ENCODE data around the gene ENTR1.
"Not testable (repeated sequence)": the region's sequence is repeated elsewhere in the genome, so short reads cannot be mapped to it uniquely, and the experiment has no call there.

Gene ENTR1

DNA sequence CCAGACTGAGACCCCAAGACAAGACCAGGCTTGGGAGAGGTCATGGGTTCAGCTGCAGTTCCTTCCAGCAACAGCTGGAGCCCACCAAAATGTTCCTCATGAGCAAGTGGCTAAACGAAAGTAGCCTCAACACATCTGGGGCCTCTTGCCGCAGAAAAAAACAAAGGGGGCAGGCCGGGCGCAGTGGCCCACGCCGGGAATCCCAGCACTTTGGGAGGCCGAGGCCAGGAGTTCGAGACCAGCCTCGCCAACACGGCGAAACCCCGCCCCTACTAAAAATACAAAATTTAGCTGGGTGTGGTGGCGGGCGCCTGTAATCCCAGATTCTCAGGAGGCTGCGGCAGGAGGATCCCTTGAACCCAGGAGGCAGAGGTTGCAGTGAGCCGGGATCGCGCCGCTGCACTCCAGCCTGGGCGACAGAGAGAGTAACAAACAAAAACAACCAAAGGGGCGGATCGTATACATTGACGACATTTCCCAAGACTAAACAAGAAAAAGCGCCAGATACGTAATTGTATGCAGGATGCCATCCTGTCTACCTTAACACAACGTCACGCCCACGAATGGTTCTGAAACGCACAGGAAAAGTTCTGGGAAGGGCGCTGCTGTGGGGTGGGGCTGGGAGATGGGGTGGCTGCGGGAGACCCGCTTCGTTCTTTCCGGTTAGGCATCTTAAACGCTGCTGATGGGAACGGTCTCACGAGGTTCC is 27.6 kb upstream of the ENTR1 start:
- DNase-seq = no peak

DNA sequence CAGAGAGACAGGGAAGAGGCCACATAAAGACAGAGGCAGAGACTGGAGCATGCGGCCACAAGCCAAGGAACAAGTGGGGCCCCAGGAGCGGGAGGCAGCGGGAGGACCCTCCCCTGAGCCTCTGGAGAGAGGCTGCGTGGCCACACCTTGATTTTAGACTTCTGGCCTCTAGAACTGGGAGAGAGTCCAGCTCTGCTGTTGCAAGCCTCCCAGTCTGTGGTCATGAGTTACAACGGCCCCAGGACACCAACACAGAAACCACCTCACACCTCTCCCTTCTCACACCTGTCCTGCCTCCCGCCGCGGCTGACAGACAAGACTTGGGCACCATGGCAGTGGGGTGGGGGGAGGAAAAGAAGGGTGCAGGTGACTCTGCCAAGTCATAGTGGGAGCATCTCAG is 27.0 kb upstream of the ENTR1 start:
- DNase-seq = no peak

DNA sequence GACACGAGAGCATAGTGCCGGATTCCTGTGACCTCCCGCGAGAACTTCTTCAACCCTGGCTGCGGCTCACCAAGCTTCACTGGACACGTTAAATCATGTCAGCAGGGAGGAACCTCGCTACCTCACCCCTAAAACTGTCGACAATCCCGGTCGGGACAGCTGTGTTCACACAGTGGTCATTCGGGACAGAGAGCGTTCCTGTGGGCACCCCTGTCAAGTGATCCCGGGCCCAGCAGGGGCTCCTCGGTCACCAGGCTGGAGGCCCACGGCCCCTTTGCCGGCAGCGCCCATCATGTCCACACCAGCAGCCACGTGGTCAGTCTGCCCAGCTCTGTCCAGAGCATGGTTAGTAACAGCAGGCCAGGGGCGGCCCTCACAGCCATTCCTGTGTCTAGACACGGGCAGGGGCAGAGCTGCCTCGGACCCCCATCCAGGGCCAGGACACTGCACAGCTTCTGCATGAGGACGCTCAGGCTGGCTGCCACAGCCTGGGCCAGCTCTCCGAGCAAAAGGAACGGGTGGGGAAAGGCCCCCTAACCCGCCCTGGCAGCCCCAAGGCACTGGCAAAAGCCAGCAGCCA is 25.7 kb upstream of the ENTR1 start:
- DNase-seq = no peak

DNA sequence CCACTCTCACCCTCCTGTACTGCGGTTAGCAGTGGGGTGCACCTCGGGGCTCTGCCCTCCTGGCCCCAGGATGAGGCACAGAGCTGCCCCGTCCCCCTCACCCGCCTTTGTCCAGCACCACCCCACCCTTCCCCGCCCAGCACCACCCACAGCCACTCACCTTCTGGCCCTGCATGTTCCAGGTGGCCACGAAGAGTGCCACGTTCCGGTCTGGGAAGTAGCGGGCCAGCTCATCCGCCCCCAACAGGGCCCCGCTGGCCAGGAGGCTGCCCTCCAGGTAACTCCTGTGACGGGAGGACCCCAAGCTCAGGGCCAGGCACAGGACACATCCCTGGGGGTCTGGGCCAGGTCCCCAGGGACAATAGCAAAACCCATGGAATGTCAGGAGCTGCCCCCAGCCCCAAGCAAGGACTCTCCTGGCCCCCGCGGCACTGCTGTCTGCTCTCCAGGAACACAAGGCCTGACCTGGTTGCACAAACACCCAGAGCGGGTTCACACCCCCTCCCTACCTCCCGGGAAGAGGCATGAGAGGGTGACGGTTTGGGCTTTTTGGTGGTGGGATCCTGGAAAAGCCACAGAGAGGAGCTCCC is 24.3 kb upstream of the ENTR1 start:
- no peak for DNase-seq

DNA sequence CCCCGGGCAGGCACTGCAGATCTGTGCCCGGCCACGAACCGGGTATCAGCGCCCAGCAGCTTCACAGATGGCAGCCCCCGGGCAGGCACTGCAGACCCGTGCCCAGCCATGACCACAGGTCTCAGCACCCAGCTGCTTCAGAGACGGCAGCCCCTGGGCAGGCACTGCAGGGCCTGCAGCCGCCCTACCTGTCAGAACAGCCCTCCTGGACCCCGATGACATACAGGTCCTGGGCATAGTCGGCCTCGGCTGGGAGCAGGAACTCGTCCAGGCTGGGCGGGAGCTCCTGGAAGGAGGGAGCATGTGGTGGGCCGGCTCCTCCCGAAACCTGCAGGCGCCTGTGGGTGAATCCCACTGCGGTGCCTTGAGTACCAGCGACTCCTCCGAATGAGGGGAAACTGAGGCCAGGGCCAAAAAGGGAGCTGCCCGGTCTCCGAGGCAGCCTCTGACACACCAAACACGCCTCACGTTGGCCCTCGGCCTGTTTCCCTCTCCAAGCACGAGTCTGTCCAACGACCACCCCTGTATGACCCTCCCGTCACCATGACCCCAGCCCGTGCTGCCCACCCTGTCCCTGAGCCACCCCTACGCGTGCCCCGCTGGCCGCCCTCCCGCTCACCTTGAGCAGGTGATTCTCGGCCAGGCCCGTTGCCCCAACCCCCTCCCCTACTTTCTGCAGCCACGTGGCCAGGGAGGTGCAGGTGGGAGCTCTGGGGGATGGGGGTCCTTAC is 23.6 kb upstream of the ENTR1 start:
- no peak for DNase-seq

DNA sequence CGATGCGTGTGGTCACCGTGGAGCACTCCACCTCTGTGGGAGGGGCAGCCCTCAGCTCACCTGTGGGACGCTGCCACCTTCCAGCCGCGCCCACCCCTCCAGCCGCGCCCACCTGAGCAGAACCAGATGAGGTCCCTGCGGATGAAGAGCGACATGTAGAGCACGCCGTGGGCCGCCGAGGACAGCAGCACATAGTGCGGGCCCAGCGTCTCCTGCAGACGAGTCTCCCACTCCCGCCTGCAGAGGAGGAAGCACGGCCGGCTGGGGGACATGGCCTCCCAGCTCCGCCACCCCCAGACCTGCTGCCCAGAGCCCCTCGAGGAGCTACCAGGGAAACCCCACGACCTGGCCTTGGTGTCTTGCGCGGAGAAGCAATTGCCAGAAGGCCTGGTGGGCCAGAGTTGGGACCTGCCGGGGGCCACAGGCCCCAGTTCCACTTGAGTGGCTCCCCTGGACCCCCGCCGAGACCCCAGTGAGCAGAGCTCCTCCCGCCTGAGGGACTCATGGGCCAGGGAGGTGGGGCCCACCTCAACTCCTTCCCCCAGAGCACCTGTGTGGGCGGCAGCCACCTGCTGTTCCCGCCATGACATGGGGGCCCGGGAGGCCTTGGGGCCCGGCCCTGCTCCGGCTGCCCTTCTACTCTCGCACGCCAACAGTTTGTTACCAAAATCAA is 22.8 kb upstream of the ENTR1 start:
- no peak for DNase-seq

DNA sequence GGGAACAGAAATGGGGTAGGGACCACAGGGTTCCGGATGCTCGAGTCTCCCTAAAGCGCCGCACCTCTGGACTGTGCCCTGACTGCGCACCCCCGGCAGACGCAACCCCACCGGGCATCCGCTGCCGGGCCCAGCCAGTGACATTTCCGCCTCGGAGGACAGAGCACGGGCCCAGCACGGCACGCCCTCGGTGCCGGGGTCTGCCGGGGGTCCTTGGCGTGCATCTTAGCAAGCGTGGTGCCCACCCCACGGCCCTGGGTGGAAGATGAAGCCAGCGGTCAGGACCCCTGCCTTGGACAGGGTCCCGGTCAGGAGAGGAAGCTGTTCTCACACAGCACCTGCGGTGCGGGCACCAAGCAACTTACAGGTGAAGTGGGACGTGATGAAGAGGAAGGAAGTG is 22.2 kb upstream of the ENTR1 start:
- no peak for DNase-seq

DNA sequence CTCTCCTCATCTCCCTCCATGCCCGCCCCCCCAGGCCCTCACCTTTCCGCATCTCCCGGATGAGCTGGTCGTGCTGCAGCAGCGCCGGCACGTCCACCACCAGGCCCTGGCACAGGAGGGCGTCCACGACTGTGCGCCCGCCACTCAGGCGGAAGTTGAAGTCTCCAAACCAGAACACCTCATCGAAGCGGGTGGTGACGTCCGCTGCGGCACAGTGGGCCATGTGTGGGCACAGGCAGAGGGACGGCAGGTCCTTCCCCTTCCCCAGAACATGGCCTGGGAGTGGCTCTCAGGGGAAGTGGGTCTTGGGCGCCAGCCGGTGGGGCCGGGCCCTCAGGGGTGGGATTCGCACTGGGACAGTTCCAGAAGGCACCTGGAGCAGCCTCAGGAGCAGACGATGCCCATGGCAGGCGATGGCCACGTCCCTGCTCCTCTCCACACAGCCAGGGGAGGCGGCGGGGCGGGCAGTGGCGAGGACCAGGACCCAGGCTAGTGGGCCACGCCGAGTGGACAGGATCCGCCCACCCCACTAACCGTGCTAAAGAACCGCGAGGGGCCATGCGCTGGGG is 21.5 kb upstream of the ENTR1 start:
- DNase-seq = no peak

DNA sequence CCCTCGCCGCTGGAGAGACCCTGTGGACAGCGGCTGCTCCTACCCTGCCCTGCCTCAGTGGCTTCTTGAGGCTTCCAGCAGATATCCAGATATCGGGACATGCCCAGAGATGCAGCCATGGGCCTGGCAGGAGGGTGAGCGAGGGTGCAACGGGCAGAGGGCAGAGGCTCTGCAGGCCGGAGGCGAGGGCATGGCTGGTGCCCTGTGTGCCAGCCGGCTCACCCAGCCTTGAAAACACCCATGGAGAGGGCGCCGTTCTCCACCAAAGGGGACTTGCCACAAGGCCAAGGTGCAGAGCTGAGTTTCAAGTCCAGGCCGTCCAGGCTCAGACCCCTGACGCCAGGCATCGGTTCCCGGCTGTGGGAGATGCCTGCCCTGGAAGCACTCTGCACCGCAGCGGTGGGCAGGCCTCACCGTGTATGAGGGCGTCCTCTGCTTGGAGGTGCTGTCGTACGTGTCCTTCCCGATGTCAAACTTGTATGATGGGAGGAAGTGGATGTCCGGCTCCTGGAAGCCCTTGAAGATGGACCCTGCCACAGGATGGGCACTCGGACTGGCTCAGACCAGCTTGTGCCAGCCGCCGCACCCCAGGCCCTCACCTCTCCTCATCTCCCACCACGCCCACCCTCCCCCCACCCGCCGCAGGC is 20.3 kb upstream of the ENTR1 start:
- DNase-seq = no peak

DNA sequence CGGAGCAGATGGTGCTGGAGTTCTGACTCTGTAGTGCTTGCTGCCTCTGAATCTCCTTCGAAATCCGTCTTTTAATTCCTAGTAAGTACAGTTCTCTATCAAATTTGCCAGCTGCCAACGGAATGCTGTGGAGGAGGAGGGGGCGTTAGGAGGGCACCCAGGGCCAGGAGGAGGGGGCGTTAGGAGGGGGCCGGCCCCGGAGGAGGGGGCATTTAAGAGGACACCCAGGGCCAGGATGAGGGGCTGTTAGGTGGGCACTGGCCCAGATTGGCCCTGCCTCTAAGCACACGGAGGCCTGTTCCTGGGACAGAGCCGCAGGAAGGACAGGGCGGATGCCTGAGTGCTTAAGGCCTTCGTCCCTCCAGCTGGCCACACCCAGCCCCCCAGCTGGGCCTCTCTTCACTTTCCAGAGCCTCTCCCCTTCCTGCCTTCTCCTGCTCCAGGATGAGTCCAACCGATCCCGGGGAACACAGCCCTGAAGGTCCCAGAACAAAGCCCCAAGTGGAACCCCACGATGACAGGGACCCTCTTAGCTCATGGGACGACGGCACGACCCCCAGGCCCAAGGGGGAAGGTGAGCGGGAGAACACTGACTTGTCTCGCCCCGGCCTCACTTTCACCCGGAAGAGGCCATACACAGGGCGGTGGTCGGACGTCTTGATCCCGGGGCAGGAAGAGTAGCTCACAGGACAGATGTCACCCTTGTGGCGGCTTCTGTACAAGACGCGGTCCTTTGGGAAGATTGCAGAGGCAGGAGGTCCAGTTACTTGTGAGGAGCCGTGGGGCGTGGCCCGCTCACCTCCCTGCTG is 19.5 kb upstream of the ENTR1 start:
- DNase-seq = no peak

DNA sequence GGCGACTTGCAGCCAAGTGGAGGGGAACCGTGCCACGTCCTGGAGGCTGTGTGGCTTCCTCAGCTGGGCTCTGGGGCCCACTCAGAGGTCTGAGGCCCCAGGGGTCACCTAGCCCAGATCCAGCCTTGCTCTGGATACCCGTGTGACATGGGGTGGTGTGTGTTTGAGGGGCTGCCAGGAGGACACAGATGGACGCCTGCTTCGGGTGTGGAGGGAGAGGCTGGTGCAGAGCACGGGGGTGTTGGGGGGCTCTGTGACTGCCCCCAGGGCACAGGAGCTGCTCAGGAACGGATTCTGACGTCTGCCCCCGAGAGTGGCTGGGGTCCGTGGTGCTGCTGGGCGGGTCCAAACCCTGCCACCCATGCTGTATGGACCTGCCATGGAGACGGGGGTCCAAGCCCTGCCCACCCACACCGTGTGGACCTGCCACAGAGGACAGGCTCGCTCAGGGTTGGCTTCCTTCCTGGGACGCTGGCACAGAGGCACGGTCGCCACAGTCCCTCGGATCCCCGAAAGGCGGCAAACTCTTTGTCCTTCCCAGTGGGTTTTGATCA is 18.7 kb upstream of the ENTR1 start:
- no peak for DNase-seq

DNA sequence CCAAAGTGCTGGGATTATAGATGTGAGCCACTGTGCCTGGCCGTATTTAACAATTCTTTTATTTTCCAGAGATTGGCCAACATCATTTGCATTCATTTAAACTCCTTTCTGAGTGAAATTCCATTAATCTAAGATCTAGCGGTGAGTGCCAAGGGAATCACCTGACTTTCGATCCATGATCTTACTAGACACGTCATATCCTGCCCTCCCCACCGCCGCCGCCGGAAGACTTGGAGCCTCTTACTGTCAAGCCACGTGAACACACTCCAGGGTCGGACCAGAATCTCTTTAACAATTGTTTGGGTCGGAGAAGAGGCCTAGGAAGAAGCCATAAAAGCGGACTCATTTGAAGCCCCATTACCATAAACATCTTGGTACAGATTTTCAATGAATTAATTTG is 16.4 kb upstream of the ENTR1 start:
- no peak for DNase-seq

DNA sequence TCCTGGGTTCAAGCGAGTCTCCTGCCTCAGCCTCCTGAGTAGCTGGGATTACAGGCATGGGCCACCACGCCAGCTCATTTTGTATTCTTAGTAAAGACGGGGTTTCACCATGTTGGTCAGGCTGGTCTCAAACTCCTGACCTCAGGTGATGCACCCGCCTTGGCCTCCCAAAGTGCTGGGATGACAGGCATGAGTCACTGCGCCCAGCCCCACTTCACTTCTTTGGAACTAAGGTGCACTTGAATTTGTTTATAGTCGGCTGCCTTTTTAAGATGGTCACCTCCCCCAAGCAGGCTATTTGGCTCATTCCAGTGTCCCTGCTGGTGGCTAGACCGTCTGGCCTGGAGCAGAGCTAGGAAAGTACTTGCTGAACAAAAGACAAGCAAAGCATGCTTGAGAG is 15.0 kb upstream of the ENTR1 start:
- DNase-seq = not testable (repeated sequence)

DNA sequence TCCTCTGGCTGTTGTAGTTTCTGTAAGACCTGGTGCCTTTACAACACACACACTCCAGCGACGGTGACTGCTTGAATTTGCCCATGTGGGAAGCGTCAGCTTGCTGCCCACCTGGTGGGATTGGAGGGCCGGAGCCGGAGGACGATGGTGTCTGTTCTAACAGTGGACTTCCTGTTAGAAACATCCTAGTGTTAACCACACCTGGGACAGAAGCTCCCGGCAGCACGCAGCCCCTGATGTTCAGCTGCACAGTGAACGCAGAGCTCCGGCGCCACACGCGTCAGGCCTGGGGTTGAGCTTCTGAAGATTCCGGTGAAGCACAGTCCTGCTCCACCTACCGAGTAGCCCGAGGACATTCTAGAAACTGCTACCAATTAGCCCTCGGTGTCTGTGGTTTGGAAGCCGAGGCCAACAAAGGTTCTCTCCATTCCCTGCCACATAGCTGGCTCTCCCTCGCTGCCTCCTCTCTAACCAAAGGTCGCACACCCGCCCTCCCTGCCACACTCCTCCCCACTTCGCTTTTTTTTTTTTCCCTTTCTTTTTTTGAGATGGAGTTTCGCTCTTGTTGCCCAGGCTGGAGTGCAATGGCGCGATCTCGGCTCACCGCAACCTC is 14.4 kb upstream of the ENTR1 start:
- no peak for DNase-seq

DNA sequence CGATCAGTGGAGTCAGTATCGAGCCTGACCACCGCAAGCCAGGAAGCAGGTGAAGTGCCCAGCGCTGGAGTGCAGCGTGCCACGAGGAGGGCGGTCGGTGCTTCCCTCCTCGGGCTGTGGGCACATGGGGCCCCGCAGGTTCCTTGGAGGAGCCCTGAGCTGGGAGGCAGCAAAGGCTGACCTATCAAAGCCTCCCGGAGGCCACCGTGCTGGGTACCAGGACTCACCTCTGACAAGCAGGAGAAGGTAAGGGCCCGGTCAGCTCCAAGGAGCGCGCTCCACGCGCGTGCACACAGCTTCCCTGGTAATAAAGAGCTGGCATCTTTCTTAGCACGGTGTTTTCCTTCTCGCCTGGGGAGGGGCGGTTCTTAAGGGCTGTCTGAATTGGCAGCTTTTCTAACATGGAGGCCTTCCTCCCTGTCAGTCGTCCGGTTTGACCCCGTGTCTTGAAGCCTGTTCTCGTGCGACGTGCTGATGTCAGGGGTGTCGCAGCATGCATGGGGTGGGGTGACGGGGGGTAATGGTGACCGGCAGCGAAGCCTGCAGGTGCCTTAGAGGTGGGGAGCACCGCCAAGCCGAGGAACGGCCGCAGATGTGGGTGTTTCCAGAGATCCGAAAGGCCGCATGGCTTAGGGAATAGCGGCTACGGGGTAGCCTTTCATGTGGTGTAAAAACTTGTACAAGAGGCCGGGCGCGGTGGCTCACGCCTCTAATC is 13.2 kb upstream of the ENTR1 start:
- DNase-seq = no peak

DNA sequence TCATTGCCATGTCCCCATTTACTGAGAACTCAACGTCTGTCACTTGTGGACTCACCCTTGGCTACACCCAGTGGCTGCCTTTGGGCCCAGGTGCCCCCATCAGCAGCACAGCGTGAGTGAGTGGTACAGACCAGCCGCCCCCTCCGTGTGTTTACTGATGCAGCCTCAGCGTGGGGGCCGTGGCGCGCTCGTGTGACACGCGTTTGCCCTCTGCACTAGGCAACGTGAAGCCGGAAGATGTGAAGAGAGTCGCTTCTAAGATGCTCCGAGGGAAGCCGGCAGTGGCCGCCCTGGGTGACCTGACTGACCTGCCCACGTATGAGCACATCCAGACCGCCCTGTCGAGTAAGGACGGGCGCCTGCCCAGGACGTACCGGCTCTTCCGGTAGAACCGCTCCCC is 12.5 kb upstream of the ENTR1 start:
- DNase-seq = no peak

DNA sequence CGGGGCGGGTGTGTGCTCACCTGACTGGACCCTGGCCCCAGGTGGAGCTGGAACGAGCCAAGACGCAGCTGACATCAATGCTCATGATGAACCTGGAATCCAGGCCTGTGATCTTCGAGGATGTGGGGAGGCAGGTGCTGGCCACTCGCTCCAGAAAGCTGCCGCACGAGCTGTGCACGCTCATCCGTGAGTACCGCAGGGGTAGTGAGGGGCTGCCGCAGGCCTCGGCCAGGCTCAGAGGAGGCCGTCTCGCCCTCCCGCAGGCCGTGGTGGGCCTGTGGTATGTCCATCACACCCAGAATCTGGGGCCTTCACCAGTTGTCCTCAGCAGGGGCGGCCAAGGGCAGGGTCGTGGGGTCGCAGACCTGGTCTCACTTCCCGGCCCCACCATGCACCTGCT is 11.4 kb upstream of the ENTR1 start:
- DNase-seq = no peak

DNA sequence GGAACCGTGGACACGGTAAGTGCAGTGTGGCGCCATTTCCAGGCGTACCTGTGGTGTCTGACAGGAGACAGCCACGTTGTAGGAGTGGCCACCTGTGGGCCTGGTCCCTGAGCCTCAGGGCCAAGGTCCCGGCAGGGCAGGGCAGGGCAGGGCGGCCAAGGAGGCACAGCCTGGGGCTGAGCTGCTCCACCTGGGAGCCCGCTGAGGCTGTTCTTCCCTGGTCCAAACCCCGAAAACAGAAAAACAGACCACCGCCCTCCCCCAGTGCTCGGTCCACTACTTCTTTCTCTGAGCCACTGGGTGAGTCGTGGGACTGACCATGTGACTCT is 8.6 kb upstream of the ENTR1 start:
- no peak for DNase-seq

DNA sequence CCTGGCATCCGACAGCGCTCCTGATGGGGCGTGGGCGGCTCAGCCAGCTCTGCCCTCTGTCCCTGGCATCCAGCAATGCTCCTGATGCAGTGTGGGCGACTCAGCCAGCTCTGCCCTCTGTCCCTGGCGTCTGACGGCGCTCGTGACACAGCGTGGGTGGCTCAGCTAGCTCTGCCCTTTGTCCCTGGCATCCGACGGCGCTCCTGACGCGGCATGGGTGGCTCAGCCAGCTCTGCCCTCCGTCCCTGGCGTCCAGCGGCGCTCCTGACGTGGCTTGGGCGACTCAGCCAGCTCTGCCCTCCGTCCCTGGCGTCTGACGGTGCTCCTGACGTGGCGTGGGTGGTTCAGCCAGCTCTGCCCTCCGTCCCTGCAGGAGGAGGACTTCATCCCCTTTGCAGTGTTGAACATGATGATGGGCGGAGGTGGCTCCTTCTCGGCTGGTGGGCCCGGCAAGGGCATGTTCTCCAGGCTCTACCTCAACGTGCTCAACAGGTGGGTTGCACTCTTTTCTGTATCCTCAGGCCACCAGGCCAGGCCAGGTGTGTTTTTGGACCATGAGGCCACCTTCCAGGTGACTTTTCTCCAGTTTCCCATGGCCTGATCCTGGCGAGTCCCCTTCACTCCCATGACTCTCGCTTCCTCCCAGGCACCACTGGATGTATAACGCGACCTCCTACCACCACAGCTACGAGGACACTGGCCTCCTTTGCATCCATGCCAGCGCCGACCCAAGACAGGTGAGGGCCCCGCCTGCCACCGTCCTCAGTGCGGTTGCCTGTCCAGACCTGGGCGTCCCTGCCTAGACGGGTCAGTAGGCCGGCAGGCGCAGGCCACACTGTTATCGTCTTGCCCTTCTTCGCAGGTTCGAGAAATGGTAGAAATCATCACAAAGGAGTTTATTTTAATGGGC is 8.0 kb upstream of the ENTR1 start:
- DNase-seq = no peak

Measured in NCI-H1694 (cell line).